ENCODE measurements around the gene NDUFS3. TPM values are rescaled to one million over a fixed set of nuclear protein-coding genes. Genes with fewer than 3 reads are reported as not detected.

Gene NDUFS3
- total RNA-seq, 3 donors from 2014 or later: 164 to 174 (median 170) TPM

DNA sequence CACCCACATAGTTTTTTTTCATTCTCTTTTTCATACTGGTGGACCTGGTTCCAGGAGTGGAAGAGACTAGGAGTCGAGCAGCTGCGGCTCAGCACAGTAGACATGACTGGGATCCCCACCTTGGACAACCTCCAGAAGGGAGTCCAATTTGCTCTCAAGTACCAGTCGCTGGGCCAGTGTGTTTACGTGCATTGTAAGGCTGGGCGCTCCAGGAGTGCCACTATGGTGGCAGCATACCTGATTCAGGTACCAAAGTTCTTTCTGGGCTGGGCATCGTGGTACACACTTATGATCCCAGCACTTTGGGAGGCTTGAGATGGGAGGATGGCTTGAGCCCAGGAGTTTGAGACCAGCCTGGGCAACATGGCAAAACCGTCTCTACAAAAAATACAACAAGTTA is 9.2 kb upstream of the NDUFS3 start:
- Mint-ChIP-seq H3K27me3 (ENCODE audit: low read depth) (no peaks in the 10 kb centered on the region), H3K9me3 (no peaks in the 10 kb centered on the region), H3K36me3 (ENCODE audit: insufficient read depth) (peaks cover 20% of the 10 kb centered on the region), H3K4me3 (no peak overlapping the region), H3K4me1 (ENCODE audit: low read depth) (peaks cover 21% of the 10 kb centered on the region)
- ATAC-seq (no peak), DNase-seq (no peak)

DNA sequence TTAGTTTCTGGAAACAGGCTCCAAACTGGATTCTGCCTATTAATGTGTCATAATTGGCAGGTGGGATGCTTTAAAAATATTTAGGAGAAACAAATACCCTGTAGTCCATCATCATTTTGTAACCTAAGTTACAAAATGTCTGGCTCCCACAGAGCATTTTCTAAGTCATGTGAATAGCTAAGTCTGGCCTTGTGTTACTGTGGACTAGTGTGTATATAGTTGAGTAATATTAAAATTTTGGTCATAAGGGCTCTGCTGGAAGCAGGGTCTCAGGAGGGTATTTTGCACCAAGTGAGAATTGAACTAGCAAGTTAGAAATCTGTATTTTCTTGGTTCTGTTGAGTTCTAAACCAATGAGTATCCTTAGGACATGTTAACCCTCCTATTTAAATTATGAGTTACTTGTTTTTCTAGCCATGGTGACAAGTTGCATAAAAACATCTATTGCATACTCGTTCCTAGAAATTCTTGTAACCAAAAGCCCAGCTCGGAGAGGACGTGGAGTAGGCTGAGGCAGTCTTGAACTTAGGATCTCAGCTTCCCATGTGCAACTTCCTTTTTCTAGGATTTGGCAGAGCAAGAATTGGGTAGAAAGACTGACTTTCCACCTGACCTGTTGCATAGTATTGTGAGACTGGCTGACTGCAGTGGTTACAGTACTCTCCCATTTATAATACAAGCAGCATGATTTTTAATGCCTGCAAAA is 8.1 kb upstream of the NDUFS3 start:
- Mint-ChIP-seq H3K4me3 (no peak overlapping the region), H3K9me3 (no peaks in the 10 kb centered on the region), H3K4me1 (ENCODE audit: low read depth) (peaks cover 18% of the 10 kb centered on the region), H3K27me3 (ENCODE audit: low read depth) (no peaks in the 10 kb centered on the region), H3K36me3 (ENCODE audit: insufficient read depth) (peaks cover 20% of the 10 kb centered on the region)
- ATAC-seq (no peak), DNase-seq (no peak)

GRCh38 chr11:47571357-47571729 is 7.5 kb upstream of the NDUFS3 start:
- ATAC-seq (no peak), DNase-seq (no peak)
- H3K9me3 Mint-ChIP-seq: no peaks in the 10 kb centered on the region
- H3K4me3 Mint-ChIP-seq: no peak overlapping the region
- H3K4me1 Mint-ChIP-seq (ENCODE audit: low read depth): peaks cover 14% of the 10 kb centered on the region
- H3K27me3 Mint-ChIP-seq (ENCODE audit: low read depth): no peaks in the 10 kb centered on the region
- H3K36me3 Mint-ChIP-seq (ENCODE audit: insufficient read depth): peaks cover 22% of the 10 kb centered on the region

DNA sequence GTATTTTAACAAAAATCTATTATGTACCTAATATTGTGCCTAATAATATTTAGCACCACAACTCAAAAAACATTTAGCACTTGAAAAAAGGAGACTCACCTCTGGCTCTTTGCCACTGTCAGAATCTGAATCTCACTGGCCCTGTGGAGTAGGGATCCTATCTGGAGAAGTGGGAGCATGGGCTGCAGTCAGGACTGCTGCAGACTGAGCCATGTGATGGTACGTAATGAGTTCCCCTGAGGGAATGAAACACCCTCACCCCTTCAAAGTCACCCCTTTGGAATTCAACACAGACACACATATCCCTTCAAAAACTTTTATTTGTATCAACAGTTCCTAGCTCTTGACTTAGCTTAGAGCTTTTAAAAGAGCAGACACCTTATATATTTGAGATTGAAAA is 7.0 kb upstream of the NDUFS3 start:
- no peak for ATAC-seq
- Mint-ChIP-seq H3K36me3 (ENCODE audit: insufficient read depth) (peaks cover 23% of the 10 kb centered on the region), H3K4me1 (ENCODE audit: low read depth) (peaks cover 9% of the 10 kb centered on the region), H3K27me3 (ENCODE audit: low read depth) (no peaks in the 10 kb centered on the region), H3K4me3 (no peak overlapping the region), H3K9me3 (no peaks in the 10 kb centered on the region)
- DNase-seq: no peak

DNA sequence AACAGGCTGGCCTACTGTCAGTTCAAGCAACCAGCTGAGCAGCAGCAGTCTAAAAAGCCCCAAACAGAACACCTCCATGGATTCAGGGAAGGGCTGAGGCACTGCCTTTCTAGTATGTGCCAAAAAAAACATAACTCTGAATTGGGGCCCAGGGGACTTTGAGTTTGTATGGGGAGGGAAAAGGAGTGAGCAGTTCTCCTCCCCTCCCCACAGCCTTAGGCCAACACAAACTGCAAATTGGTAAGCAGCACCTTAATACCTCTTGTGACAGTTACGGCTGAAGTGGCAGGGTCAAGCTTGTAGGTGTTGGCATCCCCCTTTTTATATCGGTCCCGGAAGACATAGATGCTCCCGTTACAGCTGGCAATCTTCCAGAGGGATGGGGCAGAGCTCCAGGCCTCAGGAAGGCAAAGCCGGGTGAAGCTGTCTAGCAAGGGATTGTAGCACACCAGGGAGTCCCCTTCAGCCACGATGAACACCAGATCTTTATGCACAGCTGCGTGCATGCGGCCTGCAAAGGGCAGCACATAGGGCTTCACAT is 6.1 kb upstream of the NDUFS3 start:
- Mint-ChIP-seq H3K9me3 (no peaks in the 10 kb centered on the region), H3K4me1 (ENCODE audit: low read depth) (peaks cover 17% of the 10 kb centered on the region), H3K4me3 (no peak overlapping the region), H3K36me3 (ENCODE audit: insufficient read depth) (peaks cover 28% of the 10 kb centered on the region), H3K27me3 (ENCODE audit: low read depth) (no peaks in the 10 kb centered on the region)
- DNase-seq (no peak), ATAC-seq (no peak)

- peaks cover 21% of the 10 kb centered on the region for H3K4me1 Mint-ChIP-seq (ENCODE audit: low read depth)
- H3K4me3 Mint-ChIP-seq: no peak overlapping the region
- H3K36me3 Mint-ChIP-seq (ENCODE audit: insufficient read depth): peaks cover 28% of the 10 kb centered on the region
- ATAC-seq (no peak), DNase-seq (no peak)
- no peaks in the 10 kb centered on the region for H3K27me3 Mint-ChIP-seq (ENCODE audit: low read depth)
- no peaks in the 10 kb centered on the region for H3K9me3 Mint-ChIP-seq
Observed at GRCh38 chr11:47573321-47573720, 5.6 kb upstream of the NDUFS3 start.

GRCh38 chr11:47577460-47578041 is 1.3 kb upstream of the NDUFS3 start:
- Mint-ChIP-seq H3K4me1 (ENCODE audit: low read depth) (peaks cover 32% of the 10 kb centered on the region), H3K36me3 (ENCODE audit: insufficient read depth) (peaks cover 27% of the 10 kb centered on the region), H3K4me3 (peak overlapping the region; percentile 96), H3K9me3 (no peaks in the 10 kb centered on the region), H3K27me3 (ENCODE audit: low read depth) (no peaks in the 10 kb centered on the region)
- ATAC-seq: no peak
- no peak for DNase-seq

- DNase-seq (no peak), ATAC-seq (no peak)
- Mint-ChIP-seq H3K36me3 (ENCODE audit: insufficient read depth) (peaks cover 27% of the 10 kb centered on the region), H3K27me3 (ENCODE audit: low read depth) (no peaks in the 10 kb centered on the region), H3K4me3 (no peak overlapping the region), H3K9me3 (no peaks in the 10 kb centered on the region), H3K4me1 (ENCODE audit: low read depth) (peaks cover 11% of the 10 kb centered on the region)
Observed at GRCh38 chr11:47583844-47584243, 5.0 kb downstream of the NDUFS3 start.

DNA sequence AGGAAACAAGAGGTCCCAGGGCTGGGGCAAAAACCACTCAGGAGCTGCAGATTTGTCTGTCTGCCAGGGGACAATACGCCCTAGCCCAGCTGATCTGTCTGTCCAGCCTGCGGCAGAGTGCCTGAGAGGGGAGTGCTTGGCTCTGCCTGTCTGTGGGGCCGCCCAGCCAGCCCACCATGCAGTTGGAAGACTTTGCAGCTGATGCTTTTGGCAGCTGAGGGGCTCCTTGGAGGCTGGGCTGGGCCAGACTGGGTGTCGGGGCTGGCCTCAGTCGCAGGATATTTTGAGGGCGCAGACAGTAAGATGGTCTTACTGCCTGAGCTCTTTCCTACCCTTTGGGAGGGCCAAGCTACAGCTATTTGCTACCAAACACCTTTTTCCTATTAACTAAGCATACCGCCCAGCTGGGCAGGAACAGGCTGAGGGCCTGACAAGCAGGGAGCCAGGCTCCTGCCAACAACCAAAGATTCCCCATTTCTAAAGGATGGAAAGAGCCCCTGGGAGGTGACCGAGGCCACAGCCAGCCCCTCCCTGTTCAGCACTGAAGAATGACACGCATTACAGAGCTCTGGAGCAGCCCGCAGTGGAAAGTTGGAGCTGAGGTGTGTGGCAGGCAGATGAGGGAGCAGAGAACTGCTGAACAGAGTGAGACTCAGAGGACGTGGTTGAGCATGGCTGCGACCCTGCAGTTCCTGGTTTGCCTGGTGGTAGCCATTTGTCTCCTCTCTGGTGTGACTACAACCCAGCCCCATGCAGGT is 7.4 kb downstream of the NDUFS3 start, which contains the start of gene FAM180B:
FAM180B (plus strand) TSS at position 581 of the 758 bp plus-strand sequence; CDS start at position 672, 91 bp downstream.
- Mint-ChIP-seq H3K4me3 (no peak within 1 kb of the TSS), H3K9me3 (no peaks in the 10 kb centered on the region), H3K27me3 (ENCODE audit: low read depth) (no peaks in the 10 kb centered on the region), H3K4me1 (ENCODE audit: low read depth) (no peaks in the 10 kb centered on the region), H3K36me3 (ENCODE audit: insufficient read depth) (peaks cover 25% of the 10 kb centered on the region)
- no peak for ATAC-seq
- no peak for DNase-seq

DNA sequence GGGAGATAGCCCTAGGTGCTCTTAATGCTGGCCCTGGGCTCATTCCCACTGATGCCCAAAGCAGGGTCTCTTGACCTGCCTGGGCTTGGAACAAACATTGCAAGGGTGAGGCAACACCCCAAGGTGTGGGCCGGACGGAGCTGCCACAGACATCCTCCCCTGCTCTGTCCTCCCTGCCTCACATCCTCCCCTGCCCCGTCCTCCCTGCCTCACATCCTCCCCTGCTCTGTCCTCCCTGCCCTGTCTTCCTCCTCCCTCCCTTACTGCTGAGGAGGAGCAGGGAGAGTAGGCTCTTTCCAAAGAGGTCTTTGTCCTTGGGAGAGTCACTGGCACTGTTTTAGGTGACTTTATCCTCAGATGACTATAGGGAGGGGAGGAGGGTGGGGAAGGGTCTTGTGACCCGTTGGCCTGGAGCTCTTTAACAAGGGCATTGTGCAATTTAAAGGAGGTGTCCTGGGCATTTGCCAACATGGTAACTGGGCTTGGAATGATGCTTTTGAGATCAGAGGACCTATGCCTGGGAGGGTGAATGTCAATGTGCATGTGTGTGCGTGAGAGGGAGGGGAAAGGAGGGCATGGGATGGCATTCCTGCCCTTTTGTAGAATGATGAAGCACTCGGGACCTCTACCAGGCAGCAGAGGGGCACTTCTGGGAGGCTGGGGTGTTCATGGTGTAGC is 8.3 kb downstream of the NDUFS3 start:
- Mint-ChIP-seq H3K4me3 (no peak overlapping the region), H3K36me3 (ENCODE audit: insufficient read depth) (peaks cover 17% of the 10 kb centered on the region), H3K4me1 (ENCODE audit: low read depth) (no peaks in the 10 kb centered on the region), H3K27me3 (ENCODE audit: low read depth) (peaks cover under 1% of the 10 kb centered on the region), H3K9me3 (no peaks in the 10 kb centered on the region)
- DNase-seq (no peak), ATAC-seq (no peak)

GRCh38 chr11:47587723-47588326 is 9.0 kb downstream of the NDUFS3 start:
- DNase-seq: no peak
- Mint-ChIP-seq H3K27me3 (ENCODE audit: low read depth) (peaks cover 7% of the 10 kb centered on the region), H3K4me1 (ENCODE audit: low read depth) (no peaks in the 10 kb centered on the region), H3K4me3 (no peak overlapping the region), H3K36me3 (ENCODE audit: insufficient read depth) (peaks cover 14% of the 10 kb centered on the region), H3K9me3 (no peaks in the 10 kb centered on the region)
- no peak for ATAC-seq

GRCh38 chr11:47589118-47589517 is 10.2 kb downstream of the NDUFS3 start:
- Mint-ChIP-seq H3K27me3 (ENCODE audit: low read depth) (peaks cover 18% of the 10 kb centered on the region), H3K4me1 (ENCODE audit: low read depth) (peaks cover 4% of the 10 kb centered on the region), H3K36me3 (ENCODE audit: insufficient read depth) (peaks cover 4% of the 10 kb centered on the region), H3K9me3 (no peaks in the 10 kb centered on the region), H3K4me3 (no peak overlapping the region)
- ATAC-seq: no peak
- DNase-seq: no peak

- Mint-ChIP-seq H3K4me3 (no peak overlapping the region), H3K36me3 (ENCODE audit: insufficient read depth) (no peaks in the 10 kb centered on the region), H3K27me3 (ENCODE audit: low read depth) (peaks cover 21% of the 10 kb centered on the region), H3K4me1 (ENCODE audit: low read depth) (peaks cover 4% of the 10 kb centered on the region), H3K9me3 (no peaks in the 10 kb centered on the region)
- ATAC-seq (no peak), DNase-seq (no peak)
Observed at GRCh38 chr11:47589584-47589976, 10.7 kb downstream of the NDUFS3 start.
